ENCODE results near the gene GTF3C2. TPM values are rescaled to one million over a fixed set of nuclear protein-coding genes. Genes with fewer than 3 reads are reported as not detected.

Gene GTF3C2
- 86.8 and 89.4 TPM in 2 replicates for total RNA-seq (2014; rRNA removed; shearing (Covaris generic))

GRCh38 chr2:27356382-27357181 is at the start of gene GTF3C2:
TSS of gene GTF3C2 (minus strand) at chr2:27356764. CDS start at chr2:27343554, 13,210 bp downstream.
- H3K27me3 ChIP-seq = no peaks in the 10 kb centered on the region

GRCh38 chr2:27400348-27401135 is 44.0 kb upstream of the GTF3C2 start:
- no peak overlapping the region for H3K27ac ChIP-seq
- H3K36me3 ChIP-seq = peaks cover 49% of the 10 kb centered on the region
- H3K9me3 ChIP-seq (replicated peaks) = no peaks in the 10 kb centered on the region
- H3K4me1 ChIP-seq = no peaks in the 10 kb centered on the region
- peak in 1 of 2 experiments; percentile 48 for DNase-seq
- H3K27me3 ChIP-seq = no peaks in the 10 kb centered on the region
- no peak overlapping the region for H3K4me3 ChIP-seq

More at GRCh38 chr2:27356382-27357181, at the start of gene GTF3C2:
- Histone ChIP-seq H3K9me3 (replicated peaks) (no peaks in the 10 kb centered on the region), H3K4me3 (peak within 1 kb of the TSS; percentile 78), H3K27ac (peak within 1 kb of the TSS; percentile 69), H3K36me3 (no peaks in the 10 kb centered on the region), H3K4me1 (peaks cover 6% of the 10 kb centered on the region; the same call in 1 of the 2 replicates)
- peak; percentile 98 to 99 for DNase-seq

- H3K36me3 ChIP-seq = peaks cover 43% of the 10 kb centered on the region
- no peaks in the 10 kb centered on the region for H3K9me3 ChIP-seq (replicated peaks)
- no peak for DNase-seq
- no peaks in the 10 kb centered on the region for H3K4me1 ChIP-seq
- H3K27ac ChIP-seq = no peak overlapping the region
- no peaks in the 10 kb centered on the region for H3K27me3 ChIP-seq
- no peak overlapping the region for H3K4me3 ChIP-seq
These were observed 42.4 kb upstream of the GTF3C2 start for GRCh38 chr2:27398962-27399361.

GRCh38 chr2:27393225-27393624 is 36.7 kb upstream of the GTF3C2 start:
- H3K36me3 ChIP-seq = peaks cover 45% of the 10 kb centered on the region
- H3K4me3 ChIP-seq = no peak overlapping the region
- DNase-seq = no peak
- H3K9me3 ChIP-seq (replicated peaks) = 0 out of 2 replicates have a peak, but pooled peaks cover 4% of the 10 kb centered on the region
- H3K4me1 ChIP-seq = no peaks in the 10 kb centered on the region
- H3K27me3 ChIP-seq = no peaks in the 10 kb centered on the region
- no peak overlapping the region for H3K27ac ChIP-seq

GRCh38 chr2:27390822-27391679 is 34.5 kb upstream of the GTF3C2 start:
- Histone ChIP-seq H3K4me3 (no peak overlapping the region), H3K4me1 (no peaks in the 10 kb centered on the region), H3K27me3 (no peaks in the 10 kb centered on the region), H3K36me3 (peaks cover 48% of the 10 kb centered on the region), H3K27ac (no peak overlapping the region), H3K9me3 (replicated peaks) (0 out of 2 replicates have a peak, but pooled peaks cover 4% of the 10 kb centered on the region)
- no peak for DNase-seq

- no peaks in the 10 kb centered on the region for H3K27me3 ChIP-seq
- peaks cover 79% of the 10 kb centered on the region for H3K36me3 ChIP-seq
- peaks cover 13% of the 10 kb centered on the region; the same call in 1 of the 2 replicates for H3K4me1 ChIP-seq
- no peaks in the 10 kb centered on the region for H3K9me3 ChIP-seq (replicated peaks)
- no peak overlapping the region for H3K27ac ChIP-seq
- no peak overlapping the region for H3K4me3 ChIP-seq
- DNase-seq = no peak
These were observed 25.1 kb upstream of the GTF3C2 start for GRCh38 chr2:27381577-27382181.

GRCh38 chr2:27380626-27381545 is 24.3 kb upstream of the GTF3C2 start, which contains the start of gene ZNF513:
TSS of gene ZNF513 (minus strand) at chr2:27380734. CDS start at chr2:27380526, 208 bp downstream.
- H3K27me3 ChIP-seq = no peaks in the 10 kb centered on the region
- H3K36me3 ChIP-seq = peaks cover 79% of the 10 kb centered on the region
- peak within 1 kb of the TSS; percentile 69 for H3K27ac ChIP-seq
- peaks cover 13% of the 10 kb centered on the region; the same call in 1 of the 2 replicates for H3K4me1 ChIP-seq
- peak; percentile 98 for DNase-seq
- no peaks in the 10 kb centered on the region for H3K9me3 ChIP-seq (replicated peaks)
- H3K4me3 ChIP-seq = peak within 1 kb of the TSS; percentile 64

GRCh38 chr2:27379836-27380625 is 23.5 kb upstream of the GTF3C2 start:
- Histone ChIP-seq H3K9me3 (replicated peaks) (no peaks in the 10 kb centered on the region), H3K27me3 (no peaks in the 10 kb centered on the region), H3K4me3 (peak overlapping the region; percentile 64), H3K27ac (peak overlapping the region; percentile 69), H3K36me3 (peaks cover 78% of the 10 kb centered on the region), H3K4me1 (peaks cover 13% of the 10 kb centered on the region; the same call in 1 of the 2 replicates)
- DNase-seq = peak in 1 of 2 experiments; percentile 46

- no peaks in the 10 kb centered on the region for H3K27me3 ChIP-seq
- peaks cover 13% of the 10 kb centered on the region; the same call in 1 of the 2 replicates for H3K4me1 ChIP-seq
- H3K4me3 ChIP-seq = peak overlapping the region; percentile 64
- peak overlapping the region; percentile 69; the same call in 1 of the 2 replicates for H3K27ac ChIP-seq
- no peak for DNase-seq
- peaks cover 76% of the 10 kb centered on the region for H3K36me3 ChIP-seq
- H3K9me3 ChIP-seq (replicated peaks) = no peaks in the 10 kb centered on the region
These were observed 22.8 kb upstream of the GTF3C2 start for GRCh38 chr2:27379383-27379835.

GRCh38 chr2:27378809-27379290 is 22.3 kb upstream of the GTF3C2 start:
- peaks cover 71% of the 10 kb centered on the region for H3K36me3 ChIP-seq

GRCh38 chr2:27378096-27378808 is 21.7 kb upstream of the GTF3C2 start:
- no peak for DNase-seq
- Histone ChIP-seq H3K27ac (no peak overlapping the region), H3K36me3 (peaks cover 70% of the 10 kb centered on the region), H3K9me3 (replicated peaks) (no peaks in the 10 kb centered on the region), H3K4me1 (peaks cover 13% of the 10 kb centered on the region; the same call in 1 of the 2 replicates), H3K4me3 (no peak overlapping the region), H3K27me3 (no peaks in the 10 kb centered on the region)

More at GRCh38 chr2:27378809-27379290, 22.3 kb upstream of the GTF3C2 start:
- H3K4me1 ChIP-seq = peaks cover 13% of the 10 kb centered on the region; the same call in 1 of the 2 replicates
- DNase-seq = no peak
- H3K27me3 ChIP-seq = no peaks in the 10 kb centered on the region
- no peaks in the 10 kb centered on the region for H3K9me3 ChIP-seq (replicated peaks)
- no peak overlapping the region for H3K27ac ChIP-seq
- H3K4me3 ChIP-seq = no peak overlapping the region; the same call in 1 of the 2 replicates
